ENCODE results near the gene G3BP2.
"Not testable (repeated sequence)": the region's sequence is repeated elsewhere in the genome, so short reads cannot be mapped to it uniquely, and the experiment has no call there.

Gene G3BP2

GRCh38 chr4:75673027-75673958 lies at the start of gene G3BP2:
Gene G3BP2 (minus strand): TSS chr4:75673411. CDS start chr4:75662025, 11,386 bp downstream.
- DNase-seq = peak; percentile 79 to 99 (median 96)

GRCh38 chr4:75722417-75722816 lies 49.2 kb upstream of the G3BP2 start:
- no peak for DNase-seq

- no peak for DNase-seq
Measured at GRCh38 chr4:75718529-75718928, 45.3 kb upstream of the G3BP2 start.

DNA sequence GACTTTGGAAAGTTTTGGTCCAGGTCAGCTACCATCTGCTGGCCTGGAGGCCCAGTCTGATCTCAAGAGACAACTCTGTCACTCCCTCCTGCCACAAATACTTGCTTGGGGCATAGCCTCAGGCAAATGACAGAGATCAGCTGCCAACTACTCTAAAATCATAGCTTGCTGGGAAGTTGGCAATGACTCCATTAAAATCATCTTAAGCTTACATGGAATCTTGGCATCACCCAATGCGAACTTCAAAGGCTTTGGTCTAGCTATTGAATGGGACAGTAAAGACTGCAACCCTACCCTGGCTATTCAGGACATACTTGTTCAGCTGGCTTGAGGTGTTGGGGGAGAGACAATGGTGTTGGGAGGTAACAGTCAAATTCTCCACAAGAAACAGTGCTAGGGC lies 44.2 kb upstream of the G3BP2 start:
- no peak for DNase-seq

DNA sequence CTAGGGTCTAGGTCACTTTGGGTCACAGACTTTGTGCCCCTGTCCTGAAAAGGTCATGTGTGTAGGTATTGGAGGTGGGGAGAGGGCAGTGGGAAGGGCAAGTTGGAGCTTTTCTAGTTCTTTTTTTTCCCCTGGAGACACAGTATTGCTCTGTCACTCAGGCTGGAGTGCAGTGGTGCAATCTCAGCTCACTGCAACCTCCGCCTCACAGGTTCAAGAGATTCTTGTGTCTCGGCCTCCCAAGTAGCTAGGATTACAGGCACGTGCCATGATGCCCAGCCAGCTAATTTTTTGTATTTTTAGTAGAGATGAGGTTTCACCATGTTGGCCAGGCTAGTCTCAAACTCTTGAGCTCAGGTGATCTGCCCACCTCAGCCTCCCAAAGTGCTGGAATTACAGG lies 42.8 kb upstream of the G3BP2 start:
- not testable (repeated sequence) for DNase-seq

DNA sequence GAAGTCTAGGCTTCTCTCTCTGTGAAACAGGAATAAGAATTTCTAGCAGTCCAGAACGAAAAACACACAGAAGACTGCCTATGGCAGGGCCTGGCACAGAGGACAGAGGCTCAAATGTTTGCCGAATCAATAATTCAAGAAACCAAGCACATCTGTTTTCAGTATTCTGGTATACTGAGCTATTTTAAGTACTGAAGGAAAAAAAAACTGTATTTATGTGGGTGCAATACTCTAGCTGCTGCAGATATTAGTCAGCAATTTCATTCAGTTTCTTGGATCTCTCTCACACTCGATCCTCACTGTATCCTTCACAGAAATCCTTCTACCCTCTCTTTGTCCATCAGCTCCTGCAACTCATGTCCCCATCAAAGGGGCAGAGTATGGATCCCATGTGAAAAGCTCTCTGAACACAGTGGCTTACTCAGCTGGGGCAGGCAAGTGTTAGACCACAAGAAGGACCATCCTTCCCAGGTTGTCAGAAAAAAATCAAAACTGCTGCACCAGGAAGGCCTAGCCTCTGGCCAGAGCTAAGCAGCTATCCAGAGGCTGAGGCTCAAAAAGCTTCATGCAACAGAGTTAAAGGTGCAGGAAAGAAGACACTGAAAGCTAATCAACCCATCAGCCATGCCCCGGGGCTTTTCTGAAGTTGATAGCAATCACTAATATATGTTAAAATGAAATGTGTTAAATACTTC lies 42.0 kb upstream of the G3BP2 start:
- peak in 3 of 51 donors; percentile 2 to 37 (median 12) for DNase-seq

GRCh38 chr4:75714704-75715103 lies 41.5 kb upstream of the G3BP2 start:
- DNase-seq = no peak

GRCh38 chr4:75714011-75714410 lies 40.8 kb upstream of the G3BP2 start:
- DNase-seq = no peak

- no peak for DNase-seq
Measured at GRCh38 chr4:75710246-75710645, 37.0 kb upstream of the G3BP2 start.

GRCh38 chr4:75708218-75708691 lies 35.0 kb upstream of the G3BP2 start:
- DNase-seq = no peak

DNA sequence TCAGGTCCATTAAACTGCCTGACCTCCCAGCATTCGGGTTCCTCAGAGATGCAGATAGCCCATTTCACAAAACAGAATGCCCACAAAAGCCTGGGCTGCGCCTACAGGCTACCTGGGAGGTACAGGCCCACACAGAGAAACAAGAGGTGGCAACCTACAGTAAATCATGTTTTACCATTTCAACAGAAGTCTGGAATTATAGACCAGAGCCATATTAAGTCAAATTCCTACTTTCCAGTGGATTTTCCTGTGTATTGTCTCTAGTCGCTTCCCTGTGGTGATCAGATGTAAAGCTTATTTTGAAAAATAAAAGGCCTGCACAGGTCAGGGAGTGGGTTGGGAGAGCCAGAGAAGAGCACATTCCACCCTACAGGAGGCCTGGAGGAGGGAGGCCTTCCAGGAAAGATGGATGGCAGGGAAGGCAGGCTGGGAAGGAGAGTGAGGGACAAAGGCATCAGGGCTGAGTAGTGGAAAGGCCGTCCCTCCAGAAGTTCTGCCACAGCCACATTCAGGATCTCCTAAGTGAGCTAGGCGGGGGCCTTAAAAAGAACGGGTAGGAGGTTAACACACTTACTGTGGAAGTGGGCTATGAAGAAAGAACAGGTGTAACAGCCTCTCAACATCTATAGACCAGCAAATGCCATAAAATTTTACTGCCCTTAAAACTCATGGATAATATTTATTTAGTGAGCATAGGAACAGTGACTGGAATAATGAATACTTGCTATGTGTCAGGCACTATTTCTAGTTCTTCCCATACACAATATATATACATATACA lies 32.2 kb upstream of the G3BP2 start:
- DNase-seq = no peak

DNA sequence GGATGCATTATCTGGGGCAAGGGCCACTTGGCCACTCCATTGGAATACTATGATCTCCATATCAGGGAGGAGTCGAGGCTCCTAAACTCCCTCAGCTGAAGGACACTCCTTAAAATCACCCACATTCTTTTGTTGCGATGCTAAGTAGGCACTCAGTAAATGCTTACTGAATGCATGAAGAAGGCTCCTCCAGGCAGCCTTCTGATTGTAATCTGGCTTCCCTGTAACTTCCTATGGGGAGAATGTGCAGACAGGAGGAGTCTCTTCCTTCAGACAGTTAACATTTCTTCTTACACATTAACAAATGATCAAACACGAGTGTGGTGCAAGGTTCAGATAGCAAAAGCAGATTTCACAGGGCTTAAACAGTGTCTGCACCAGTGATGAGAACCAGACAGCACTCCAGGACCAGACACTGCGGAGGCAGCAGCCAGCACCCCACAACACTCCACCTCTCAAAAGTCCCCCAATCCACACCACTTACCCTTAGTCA lies 29.8 kb upstream of the G3BP2 start:
- no peak for DNase-seq

DNA sequence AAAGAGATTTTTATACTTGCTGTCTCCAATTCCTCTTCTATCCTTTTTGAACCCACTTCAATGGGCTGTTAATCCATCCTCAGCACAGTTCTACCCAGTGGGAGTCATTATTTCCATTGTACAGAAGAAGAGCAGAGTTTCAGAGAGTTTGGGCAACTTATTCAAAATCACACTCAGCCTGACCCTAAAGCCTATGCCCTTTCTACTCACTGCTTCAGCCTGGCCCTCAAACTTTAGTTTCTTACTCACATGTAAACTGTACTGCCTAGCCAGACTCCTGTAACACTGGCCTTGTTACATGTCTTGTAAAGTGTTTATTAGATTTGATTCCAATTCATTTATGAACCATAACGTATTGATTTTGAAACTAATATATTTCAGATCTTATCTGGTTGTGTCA lies 26.1 kb upstream of the G3BP2 start:
- no peak for DNase-seq

DNA sequence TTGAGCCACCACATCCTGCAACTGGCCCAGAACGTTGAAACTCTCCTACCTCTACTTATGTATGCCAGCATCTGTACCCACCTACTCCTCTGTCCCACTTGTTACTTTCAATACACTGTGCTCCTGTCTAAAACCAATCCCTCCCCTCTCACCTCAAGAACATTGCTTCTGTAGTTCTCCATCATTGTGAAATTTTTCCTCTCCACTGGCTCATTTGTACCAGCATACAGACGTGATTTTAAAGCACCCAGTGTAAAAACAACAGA lies 25.7 kb upstream of the G3BP2 start:
- DNase-seq = no peak

DNA sequence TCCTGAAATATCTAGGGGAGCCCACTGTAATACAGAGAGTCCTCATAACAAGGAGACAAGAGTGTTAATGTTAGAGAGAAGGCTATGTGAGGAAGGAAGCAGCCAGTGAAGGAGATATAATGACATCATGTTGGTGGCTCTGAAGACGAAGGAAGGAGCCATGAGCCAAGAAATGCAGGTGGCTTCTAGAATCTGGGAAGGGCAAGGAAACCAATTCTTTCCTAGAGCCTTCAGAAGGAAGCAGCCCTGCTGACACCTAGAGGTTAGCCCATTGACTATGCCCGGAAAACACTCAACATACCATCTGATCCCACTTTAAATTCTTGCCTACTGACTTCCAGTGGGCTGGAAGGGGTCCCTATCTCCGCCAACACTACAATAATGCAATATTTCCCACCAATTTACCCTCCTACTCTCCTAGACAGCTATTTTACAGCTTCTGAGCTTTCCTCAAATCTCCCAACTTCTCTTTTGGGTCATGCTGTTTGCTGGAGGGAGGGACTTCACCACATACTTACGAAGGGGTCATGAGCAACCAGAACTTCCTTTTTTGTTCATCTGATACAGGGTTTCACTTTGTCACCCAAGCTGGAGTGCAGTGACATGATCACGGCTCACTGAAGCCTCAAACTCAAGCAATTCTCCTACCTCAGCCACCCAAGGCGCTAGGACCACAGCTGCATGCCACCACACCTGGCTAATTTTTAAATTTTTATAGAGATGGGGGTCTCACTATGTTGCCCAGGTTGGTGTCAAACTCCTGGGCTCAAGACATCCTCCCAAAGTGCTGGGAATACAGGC lies 25.2 kb upstream of the G3BP2 start:
- DNase-seq = no peak

DNA sequence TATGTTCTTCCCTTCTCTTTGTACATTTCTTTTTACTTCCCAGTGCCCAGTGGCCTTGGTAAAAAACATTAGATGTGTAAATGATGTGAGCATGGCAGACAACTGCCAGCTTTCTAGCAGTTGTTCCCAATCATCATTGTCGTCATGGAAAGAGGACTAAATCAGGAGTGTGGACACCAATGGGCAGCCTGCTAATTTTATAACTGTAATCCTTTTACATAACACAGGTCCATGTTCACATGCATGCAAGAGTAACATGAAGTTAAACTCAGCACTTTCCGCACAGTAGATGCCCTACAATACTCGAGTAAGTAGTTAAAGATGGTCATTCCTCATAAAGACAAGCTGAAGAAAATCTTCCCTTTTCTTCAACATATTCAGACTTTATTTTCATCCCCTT lies 23.4 kb upstream of the G3BP2 start:
- no peak for DNase-seq

- no peak for DNase-seq
Measured at GRCh38 chr4:75696071-75696470, 22.9 kb upstream of the G3BP2 start.

GRCh38 chr4:75692066-75692465 lies 18.9 kb upstream of the G3BP2 start:
- not testable (repeated sequence) for DNase-seq

GRCh38 chr4:75687125-75687524 lies 13.9 kb upstream of the G3BP2 start:
- DNase-seq = not testable (repeated sequence)

GRCh38 chr4:75686346-75686745 lies 13.1 kb upstream of the G3BP2 start:
- DNase-seq = peak in 1 of 51 donors; percentile 33

Data from hypothalamus (tissue), 51 donors.